Measurements from ENCODE around the gene HOXC12.

DNA sequence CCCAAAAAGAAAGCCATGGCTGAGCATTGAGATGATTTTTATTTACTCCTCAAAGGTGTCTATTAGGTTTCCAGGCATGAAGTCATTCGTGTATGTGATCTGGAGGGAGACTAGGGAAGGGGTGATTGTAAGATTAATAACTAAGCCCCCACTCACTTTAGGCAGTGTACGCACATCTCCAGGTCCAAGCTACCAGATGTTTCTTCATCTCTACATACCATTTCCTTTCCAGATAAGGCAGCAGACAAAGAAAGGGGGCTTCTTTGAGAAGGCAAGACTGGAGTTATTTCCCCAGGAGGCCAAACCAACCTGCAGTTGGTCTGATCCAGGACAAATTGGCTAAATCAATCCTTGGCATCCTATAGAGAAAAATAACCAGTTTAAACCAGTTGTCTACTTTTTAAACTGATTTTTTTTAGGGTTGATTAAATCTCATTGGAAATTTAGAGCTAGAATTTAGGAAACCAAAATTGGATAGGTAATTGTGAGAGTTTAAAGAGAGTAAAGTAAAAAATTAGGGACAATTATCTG, 12.2 kb upstream of the HOXC12 start:
- TF ChIP-seq, protein P1, sequence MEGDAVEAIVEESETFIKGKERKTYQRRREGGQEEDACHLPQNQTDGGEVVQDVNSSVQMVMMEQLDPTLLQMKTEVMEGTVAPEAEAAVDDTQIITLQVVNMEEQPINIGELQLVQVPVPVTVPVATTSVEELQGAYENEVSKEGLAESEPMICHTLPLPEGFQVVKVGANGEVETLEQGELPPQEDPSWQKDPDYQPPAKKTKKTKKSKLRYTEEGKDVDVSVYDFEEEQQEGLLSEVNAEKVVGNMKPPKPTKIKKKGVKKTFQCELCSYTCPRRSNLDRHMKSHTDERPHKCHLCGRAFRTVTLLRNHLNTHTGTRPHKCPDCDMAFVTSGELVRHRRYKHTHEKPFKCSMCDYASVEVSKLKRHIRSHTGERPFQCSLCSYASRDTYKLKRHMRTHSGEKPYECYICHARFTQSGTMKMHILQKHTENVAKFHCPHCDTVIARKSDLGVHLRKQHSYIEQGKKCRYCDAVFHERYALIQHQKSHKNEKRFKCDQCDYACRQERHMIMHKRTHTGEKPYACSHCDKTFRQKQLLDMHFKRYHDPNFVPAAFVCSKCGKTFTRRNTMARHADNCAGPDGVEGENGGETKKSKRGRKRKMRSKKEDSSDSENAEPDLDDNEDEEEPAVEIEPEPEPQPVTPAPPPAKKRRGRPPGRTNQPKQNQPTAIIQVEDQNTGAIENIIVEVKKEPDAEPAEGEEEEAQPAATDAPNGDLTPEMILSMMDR (conservative IDR thresholded peaks at IDR 0.05; ENCODE audit: low read length) = no peak
- no peak for TF ChIP-seq EZH2phosphoT487 (IDR thresholded peaks at IDR 0.05; ENCODE audit: borderline replicate concordance, low read depth, low read length)

All from OCI-LY7 (cell line).